ENCODE measurements around the gene YTHDF1. TPM values are rescaled to one million over a fixed set of nuclear protein-coding genes. Genes with fewer than 3 reads are reported as not detected.

Gene YTHDF1
- total and polyA plus RNA-seq, 2 of the 8 experiments (the other 6 are each of a cell fraction or from before 2014, with no cell fraction given), result 32.8 to 66.0 TPM

DNA sequence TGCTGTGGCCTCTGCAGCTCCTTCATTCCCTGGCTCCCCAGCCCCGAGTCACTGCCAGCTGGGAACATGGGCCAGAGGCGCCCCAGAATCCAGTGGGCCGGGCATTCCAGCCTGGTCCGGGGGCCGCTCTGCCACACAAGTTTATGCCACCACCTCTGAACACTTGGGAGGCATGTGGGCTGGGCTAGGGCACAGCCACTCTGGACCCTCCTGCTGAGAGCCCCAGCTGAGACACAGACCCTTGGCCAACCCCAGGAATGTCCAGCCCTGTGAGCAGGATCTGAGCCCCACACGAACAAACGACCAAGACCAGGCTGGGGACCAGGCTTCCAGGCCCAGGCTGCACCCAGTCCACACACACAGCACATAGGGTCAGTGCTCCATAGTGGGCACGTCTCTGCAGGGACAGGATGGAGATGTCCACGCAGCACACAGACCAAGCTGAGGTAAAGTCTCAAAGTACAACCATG is 33.0 kb downstream of the YTHDF1 start:
- Histone ChIP-seq H2AK5ac (ENCODE audit: low read depth, low read length) (no peak overlapping the region), H2BK120ac (replicated peaks; ENCODE audit: low read depth, low read length) (no peak overlapping the region), H3K4me3 (ENCODE audit: extremely low read depth in 1 of 4, insufficient read depth in 2 of 4, low read depth in 3 of 4, low read length in 4 of 4) (no peak overlapping the region), H3K27ac (ENCODE audit: low read depth, low read length) (no peak overlapping the region), H3K9me3 (ENCODE audit: insufficient read depth in 2 of 2, low read depth in 1 of 2, low read length in 1 of 2) (peaks cover 0 to 9% of the 10 kb centered on the region in 2 experiments; a peak in 2 of 4 replicates), H4K20me1 (replicated peaks in 1 of 2; ENCODE audit: control insufficient read depth in 1 of 2, insufficient read depth in 2 of 2, low read length in 2 of 2) (peaks cover 3 to 15% of the 10 kb centered on the region in 2 experiments), H3K36me3 (ENCODE audit: control insufficient read depth in 2 of 4, insufficient read depth in 4 of 4, low read length in 3 of 4) (no peaks in the 10 kb centered on the region), H2BK20ac (ENCODE audit: low read length) (peak overlapping the region; percentile 92; the same call in 1 of the 2 replicates), H2BK12ac (ENCODE audit: low read depth, low read length) (peak overlapping the region; percentile 90; the same call in 1 of the 2 replicates), H4K91ac (replicated peaks; ENCODE audit: insufficient read length, low read length) (peak overlapping the region; percentile 37), H3K56ac (replicated peaks; ENCODE audit: insufficient read length, low read depth, low read length) (no peak overlapping the region), H3K79me2 (ENCODE audit: control insufficient read depth in 1 of 2, insufficient read depth in 2 of 2, low read length in 2 of 2) (no peaks in the 10 kb centered on the region), H3K4me1 (replicated peaks in 1 of 4; ENCODE audit: control insufficient read depth in 3 of 4, insufficient read depth in 4 of 4, low read length in 3 of 4) (peaks cover 0 to 19% (median 10%) of the 10 kb centered on the region in 4 experiments; a peak in 5 of 7 replicates), H3K4ac (replicated peaks; ENCODE audit: insufficient read length, low read depth, low read length) (no peak overlapping the region), H3K14ac (ENCODE audit: insufficient read length) (no peak overlapping the region), H3K23me2 (ENCODE audit: low read depth, low read length) (peaks cover 4% of the 10 kb centered on the region), H3K79me1 (ENCODE audit: low read depth, low read length) (no peaks in the 10 kb centered on the region), H2BK15ac (ENCODE audit: low read length) (peak overlapping the region; percentile 98; the same call in 1 of the 2 replicates), H2AFZ (ENCODE audit: low read length) (no peak overlapping the region), H2BK5ac (ENCODE audit: low read depth, low read length) (0 out of 2 replicates have a peak overlapping the region, but pooled peaks have one; percentile 71), H3K23ac (ENCODE audit: insufficient read length) (no peak overlapping the region), H3K27me3 (replicated peaks in 1 of 4; ENCODE audit: control insufficient read depth in 3 of 4, extremely low read depth in 1 of 4, insufficient read depth in 3 of 4, low read length in 3 of 4) (peaks cover 0 to 6% (median 3%) of the 10 kb centered on the region in 4 experiments; a peak in 5 of 7 replicates), H3K4me2 (ENCODE audit: insufficient read depth in 1 of 2, low read depth in 2 of 2, low read length in 2 of 2) (no peak overlapping the region), H4K5ac (ENCODE audit: insufficient read length, low read depth, low read length) (no peak overlapping the region), H4K8ac (ENCODE audit: extremely low read depth, insufficient read depth, low read length) (peak overlapping the region; percentile 9; the same call in 1 of the 2 replicates), H3K9ac (replicated peaks in 1 of 4; ENCODE audit: extremely low read depth in 1 of 4, low read depth in 3 of 4, low read length in 3 of 4) (no peak overlapping the region), H3K18ac (ENCODE audit: extremely low read depth, low read length) (no peak overlapping the region)
- DNase-seq (ENCODE audit: low read depth in 1 of 2, low spot score in 2 of 2) (no peak), FAIRE-seq (no peak)
- ChIA-PET CTCF (ENCODE audit: partially characterized antibody) (interaction anchor here (0.6 to 6.4 kb wide), 31 partner anchors 10 to 599 kb away, joined by 3 to 59 read pairs (median 4); partner anchors contain the start of genes CHRNA4, COL20A1 and NKAIN4), POLR2A (ENCODE audit: partially characterized antibody) (interaction anchor here (1.0 to 2.2 kb wide), 4 partner anchors 14 to 32 kb away, joined by 3 to 12 read pairs (median 3); partner anchors contain the start of gene YTHDF1)
- 76% methylated on average over 9 of the region's 9 CpGs; no CpG with 5 or more reads in 1 of the 2 experiments for WGBS, 2 experiments (ENCODE audit: extremely low coverage in 1 of 2, insufficient coverage in 1 of 2, insufficient read length in 1 of 2, insufficient replicate concordance in 2 of 2, low coverage in 1 of 2, low lambda C conversion rate in 2 of 2, missing lambda C conversion rate in 1 of 2)
- TF ChIP-seq SP1 (IDR thresholded peaks at IDR 0.05; ENCODE audit: low read depth, low read length) (no peak), SIN3A (conservative IDR thresholded peaks at IDR 0.05 in 1 of 2, IDR thresholded peaks at IDR 0.05 in 1 of 2; ENCODE audit: low read depth in 1 of 2, low read length in 2 of 2) (no peak), ASH2L (IDR thresholded peaks at IDR 0.05; ENCODE audit: low read length) (no peak), EZH2 (IDR thresholded peaks at IDR 0.05; ENCODE audit: low read depth, low read length, severe bottlenecking) (no peak), NANOG (IDR thresholded peaks at IDR 0.05; ENCODE audit: insufficient read depth, low read depth, low read length, poor library complexity, severe bottlenecking) (no peak), CBX8 (IDR thresholded peaks at IDR 0.05; ENCODE audit: borderline replicate concordance, low read depth, low read length) (no peak), RNF2 (IDR thresholded peaks at IDR 0.05; ENCODE audit: borderline replicate concordance, low read depth, low read length, missing control alignments, poor library complexity, severe bottlenecking) (no peak), EP300 (IDR thresholded peaks at IDR 0.05; ENCODE audit: borderline replicate concordance in 1 of 2, low read depth in 2 of 2, low read length in 2 of 2) (no peak), PHF8 (conservative IDR thresholded peaks at IDR 0.05; ENCODE audit: low read depth, low read length) (no peak)
- TF ChIP-seq, protein P1, sequence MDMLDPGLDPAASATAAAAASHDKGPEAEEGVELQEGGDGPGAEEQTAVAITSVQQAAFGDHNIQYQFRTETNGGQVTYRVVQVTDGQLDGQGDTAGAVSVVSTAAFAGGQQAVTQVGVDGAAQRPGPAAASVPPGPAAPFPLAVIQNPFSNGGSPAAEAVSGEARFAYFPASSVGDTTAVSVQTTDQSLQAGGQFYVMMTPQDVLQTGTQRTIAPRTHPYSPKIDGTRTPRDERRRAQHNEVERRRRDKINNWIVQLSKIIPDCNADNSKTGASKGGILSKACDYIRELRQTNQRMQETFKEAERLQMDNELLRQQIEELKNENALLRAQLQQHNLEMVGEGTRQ (IDR thresholded peaks at IDR 0.05; ENCODE audit: low read length), result no peak

All from H1 (cell line).